HFFc6 (cell line): ENCODE measurements around the gene TEX9. TPM values are rescaled to one million over a fixed set of nuclear protein-coding genes. Genes with fewer than 3 reads are reported as not detected.

ENCODE experiments used
- DNase-seq: peaks from one replicate; pipeline ENCODE4 v3.0.0-alpha.2; 2018
- H3K27ac Mint-ChIP-seq: 2 replicates; pipeline ENCODE4 v1.8.0; 2020; ENCODE audit warnings: mild to moderate bottlenecking, mixed read lengths
- H3K27me3 Mint-ChIP-seq: 2 replicates; pipeline ENCODE4 v1.8.0; 2021; ENCODE audit warnings: mild to moderate bottlenecking, moderate library complexity, mixed read lengths; ENCODE audit not compliant: insufficient read depth
- H3K36me3 Mint-ChIP-seq: 2 replicates; pipeline ENCODE4 v1.8.0; 2021; ENCODE audit warnings: low read depth, mixed read lengths
- H3K4me1 Mint-ChIP-seq: 2 replicates; pipeline ENCODE4 v1.8.0; 2020; ENCODE audit warnings: low read depth, mixed read lengths
- H3K4me3 Mint-ChIP-seq: 2 replicates; pipeline ENCODE4 v1.8.0; 2020; ENCODE audit warnings: mild to moderate bottlenecking, moderate library complexity, mixed read lengths
- H3K9me3 Mint-ChIP-seq: 2 replicates; pipeline ENCODE4 v1.8.0; 2020; ENCODE audit warnings: mild to moderate bottlenecking, mixed read lengths
- total RNA-seq, 6 experiments: library from RNA; stranded (reverse); fragmentation: NEBNext Ultra II Directional; extraction: Animal tissue kit (Norgen Biotek cat#: 25700); gene quantifications; 2 replicates in 1 of 6; 3 replicates in 5 of 6; pipeline ENCODE4 v1.2.3, GENCODE V29; 2021
- TF ChIP-seq, protein P1 (sequence below): fragments of 200-600 bp; sonication (generic); IDR thresholded peaks from 2 replicates; pipeline ENCODE4 v1.5.0; 2021; ENCODE audit warnings: antibody characterized with exemption, mild to moderate bottlenecking

TEX9 gene
- total RNA-seq, 6 experiments from 2014 or later, result 0.81 to 1.4 (median 0.93) TPM

DNA sequence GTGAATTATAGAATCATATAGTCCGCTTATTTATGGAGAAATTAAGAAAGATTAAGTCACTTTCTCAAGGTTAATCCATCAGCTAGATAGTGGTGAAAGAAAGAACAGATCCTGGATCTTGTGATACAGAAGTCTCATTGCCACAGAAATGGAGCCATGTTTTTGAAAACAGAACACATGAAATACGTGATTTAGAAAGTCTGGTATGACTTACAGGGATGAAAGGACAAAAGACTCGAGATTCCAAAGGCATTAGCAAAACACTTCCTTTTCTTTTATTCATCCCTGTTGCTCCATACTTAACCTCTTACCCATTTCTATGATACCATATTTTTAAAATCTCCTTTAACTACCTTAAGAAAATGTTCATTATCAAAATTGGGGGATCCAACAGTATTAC, 40.0 kb upstream of the TEX9 start:
- no peaks in the 10 kb centered on the region for H3K36me3 Mint-ChIP-seq
- TF ChIP-seq, protein P1, sequence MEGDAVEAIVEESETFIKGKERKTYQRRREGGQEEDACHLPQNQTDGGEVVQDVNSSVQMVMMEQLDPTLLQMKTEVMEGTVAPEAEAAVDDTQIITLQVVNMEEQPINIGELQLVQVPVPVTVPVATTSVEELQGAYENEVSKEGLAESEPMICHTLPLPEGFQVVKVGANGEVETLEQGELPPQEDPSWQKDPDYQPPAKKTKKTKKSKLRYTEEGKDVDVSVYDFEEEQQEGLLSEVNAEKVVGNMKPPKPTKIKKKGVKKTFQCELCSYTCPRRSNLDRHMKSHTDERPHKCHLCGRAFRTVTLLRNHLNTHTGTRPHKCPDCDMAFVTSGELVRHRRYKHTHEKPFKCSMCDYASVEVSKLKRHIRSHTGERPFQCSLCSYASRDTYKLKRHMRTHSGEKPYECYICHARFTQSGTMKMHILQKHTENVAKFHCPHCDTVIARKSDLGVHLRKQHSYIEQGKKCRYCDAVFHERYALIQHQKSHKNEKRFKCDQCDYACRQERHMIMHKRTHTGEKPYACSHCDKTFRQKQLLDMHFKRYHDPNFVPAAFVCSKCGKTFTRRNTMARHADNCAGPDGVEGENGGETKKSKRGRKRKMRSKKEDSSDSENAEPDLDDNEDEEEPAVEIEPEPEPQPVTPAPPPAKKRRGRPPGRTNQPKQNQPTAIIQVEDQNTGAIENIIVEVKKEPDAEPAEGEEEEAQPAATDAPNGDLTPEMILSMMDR, result no peak
- H3K27me3 Mint-ChIP-seq, result no peaks in the 10 kb centered on the region
- peak overlapping the region; percentile 25 for H3K4me3 Mint-ChIP-seq
- peak overlapping the region; percentile 63; the same call in 1 of the 2 replicates for H3K27ac Mint-ChIP-seq
- H3K9me3 Mint-ChIP-seq, result no peaks in the 10 kb centered on the region; the same call in 1 of the 2 replicates
- H3K4me1 Mint-ChIP-seq, result peaks cover 43% of the 10 kb centered on the region
- peak; percentile 43 for DNase-seq

GRCh38 chr15:56327721-56328502, 37.3 kb upstream of the TEX9 start:
- no peak for DNase-seq
- no peak overlapping the region for H3K27ac Mint-ChIP-seq
- H3K4me3 Mint-ChIP-seq, result no peak overlapping the region
- H3K27me3 Mint-ChIP-seq, result no peaks in the 10 kb centered on the region
- H3K4me1 Mint-ChIP-seq, result peaks cover 29% of the 10 kb centered on the region
- no peaks in the 10 kb centered on the region; the same call in none of the 2 replicates for H3K9me3 Mint-ChIP-seq
- TF ChIP-seq, protein P1, result no peak
- no peaks in the 10 kb centered on the region for H3K36me3 Mint-ChIP-seq

DNA sequence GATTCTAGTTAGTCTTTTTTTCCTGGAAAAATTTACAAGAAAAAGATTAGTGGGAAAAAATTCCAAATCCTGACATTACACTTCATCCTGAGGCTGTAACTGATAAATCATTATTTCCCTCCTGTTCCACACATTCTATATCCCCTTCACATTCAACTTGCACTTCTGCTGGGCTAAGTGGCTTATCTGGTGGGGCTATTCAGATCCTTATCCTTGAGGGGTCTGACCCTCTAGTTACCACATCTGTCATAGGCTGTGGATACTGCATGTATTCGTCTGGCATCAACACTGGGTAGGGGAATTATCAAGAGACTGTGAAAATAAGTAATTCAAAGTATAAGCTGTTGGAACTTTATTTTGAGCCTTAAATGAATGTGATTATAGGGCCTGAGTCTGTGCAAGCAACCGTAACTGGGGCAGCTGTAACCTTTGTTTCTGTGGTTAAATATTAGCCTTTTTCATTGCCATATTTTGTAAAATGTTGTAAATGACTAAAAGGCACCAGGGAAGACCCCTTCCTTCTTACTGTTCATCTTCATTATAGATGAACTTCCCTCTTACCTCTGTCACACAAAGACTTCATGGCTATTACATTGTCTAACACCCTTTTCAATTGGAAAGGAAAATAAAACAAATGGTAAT, 28.0 kb upstream of the TEX9 start:
- Mint-ChIP-seq H3K9me3 (no peaks in the 10 kb centered on the region; the same call in 1 of the 2 replicates), H3K4me1 (peaks cover 4% of the 10 kb centered on the region; the same call in 1 of the 2 replicates), H3K36me3 (no peaks in the 10 kb centered on the region), H3K27me3 (peaks cover 2% of the 10 kb centered on the region), H3K27ac (no peak overlapping the region), H3K4me3 (no peak overlapping the region)
- DNase-seq, result no peak
- TF ChIP-seq, protein P1, result no peak

DNA sequence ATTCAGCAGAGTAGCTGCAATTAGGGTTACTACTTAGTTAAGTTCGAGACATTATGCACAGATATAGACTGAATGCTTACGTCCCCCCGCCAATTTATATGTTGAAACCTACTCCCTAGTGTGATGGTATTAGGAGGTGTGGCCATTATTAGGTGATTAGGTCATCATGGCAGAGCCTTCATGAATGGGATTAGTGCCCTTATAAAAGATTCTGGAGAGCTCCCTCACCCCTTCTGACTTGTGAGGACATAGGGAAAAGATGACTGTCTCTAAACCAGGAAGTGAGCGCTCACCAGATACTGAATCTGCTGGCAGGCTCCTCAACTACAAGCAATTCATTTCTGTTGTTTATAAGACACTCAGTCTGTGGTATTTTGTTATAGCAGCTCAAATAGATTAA, 25.6 kb upstream of the TEX9 start:
- H3K36me3 Mint-ChIP-seq, result no peaks in the 10 kb centered on the region
- H3K27me3 Mint-ChIP-seq, result peaks cover 2% of the 10 kb centered on the region
- no peak overlapping the region for H3K27ac Mint-ChIP-seq
- no peak for DNase-seq
- no peaks in the 10 kb centered on the region; the same call in 1 of the 2 replicates for H3K9me3 Mint-ChIP-seq
- H3K4me3 Mint-ChIP-seq, result no peak overlapping the region
- TF ChIP-seq, protein P1, result no peak
- peaks cover 4% of the 10 kb centered on the region; the same call in 1 of the 2 replicates for H3K4me1 Mint-ChIP-seq

DNA sequence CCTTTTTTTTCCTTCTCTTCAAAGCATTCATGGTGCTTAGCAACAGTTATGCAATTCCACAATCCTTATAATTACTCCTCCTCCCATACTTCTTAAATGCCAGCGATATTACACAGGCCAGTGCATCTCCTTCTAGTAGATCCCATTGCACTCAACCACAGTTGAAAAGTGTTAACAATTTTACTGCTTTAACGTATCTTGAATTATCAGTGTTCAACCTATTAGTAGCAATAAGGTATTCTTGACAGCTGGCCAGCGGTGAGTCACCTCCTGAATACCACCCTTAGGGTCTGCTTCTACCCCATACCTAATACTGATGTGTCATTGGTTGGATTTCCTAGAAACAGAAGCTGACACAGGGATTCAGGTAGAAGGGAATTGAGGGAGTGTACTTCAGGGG, 24.0 kb upstream of the TEX9 start:
- Mint-ChIP-seq H3K4me3 (no peak overlapping the region), H3K4me1 (peaks cover 4% of the 10 kb centered on the region; the same call in 1 of the 2 replicates), H3K9me3 (no peaks in the 10 kb centered on the region; the same call in 1 of the 2 replicates), H3K27me3 (peaks cover 2% of the 10 kb centered on the region), H3K36me3 (no peaks in the 10 kb centered on the region), H3K27ac (no peak overlapping the region)
- TF ChIP-seq, protein P1, result no peak
- DNase-seq, result no peak
